GM13976 (cell line): Measurements from ENCODE around the gene C10orf105.

Source experiments
- DNase-seq: peaks from one replicate; pipeline ENCODE4 v3.0.0; 2012; ENCODE audit warnings: low spot score
- in situ Hi-C: fragments of 300-500 bp; cut with MboI; formaldehyde crosslinking; loops from one replicate; pipeline ENCODE4 v1.12.0; 2022; ENCODE audit warnings: low sequenced_read_pairs, mixed read lengths, inconsistent platforms; ENCODE audit not compliant: unreplicated experiment
- TF ChIP-seq, protein P1 (sequence below): IDR thresholded peaks from 2 replicates; pipeline ENCODE4 v1.5.1; 2012; ENCODE audit warnings: borderline replicate concordance, mild to moderate bottlenecking; ENCODE audit not compliant: insufficient read depth; ENCODE audit errors: extremely low read depth, missing control alignments, control extremely low read depth

Gene C10orf105

DNA sequence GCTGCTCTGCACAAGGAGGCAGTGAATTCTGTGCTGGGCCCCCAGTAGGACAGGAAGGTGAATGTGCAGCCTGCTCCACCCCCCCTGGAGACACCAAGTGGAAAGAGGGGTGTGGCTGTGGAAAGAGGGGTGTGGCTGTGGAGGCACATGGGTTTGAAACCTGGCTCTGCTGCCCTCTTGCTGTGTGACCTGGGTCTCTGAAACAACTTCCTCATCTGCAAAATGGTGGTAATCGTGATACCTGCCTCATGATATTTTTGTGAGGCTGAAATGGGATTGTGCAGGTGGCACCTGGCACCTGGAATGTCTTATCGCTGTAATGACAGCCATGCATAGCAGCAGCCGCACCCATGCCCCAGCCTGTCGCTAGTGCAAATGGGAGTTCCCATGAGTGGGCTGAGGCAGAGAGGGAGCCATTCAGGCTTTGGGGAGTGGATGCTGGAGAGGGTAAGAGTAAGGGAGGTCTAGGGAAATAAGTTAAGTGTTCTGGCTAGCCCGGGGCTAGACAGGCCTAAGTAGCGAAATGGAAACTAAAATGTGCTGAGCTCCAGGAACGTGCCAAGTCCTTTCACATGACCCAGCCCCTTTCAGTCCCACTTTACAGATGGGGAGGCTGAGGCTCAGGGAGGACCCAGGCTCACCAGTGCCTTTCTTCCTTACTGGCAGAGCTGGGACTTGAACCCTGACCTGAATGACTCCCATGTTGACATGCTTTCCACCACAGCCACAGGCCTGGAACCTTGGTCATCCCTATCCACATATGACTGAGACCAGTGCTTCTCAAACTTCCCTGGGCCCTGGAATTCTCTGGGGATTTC, 35.0 kb downstream of the C10orf105 start:
- in situ Hi-C loops: no loop called here
- DNase-seq: no peak
- TF ChIP-seq, protein P1, sequence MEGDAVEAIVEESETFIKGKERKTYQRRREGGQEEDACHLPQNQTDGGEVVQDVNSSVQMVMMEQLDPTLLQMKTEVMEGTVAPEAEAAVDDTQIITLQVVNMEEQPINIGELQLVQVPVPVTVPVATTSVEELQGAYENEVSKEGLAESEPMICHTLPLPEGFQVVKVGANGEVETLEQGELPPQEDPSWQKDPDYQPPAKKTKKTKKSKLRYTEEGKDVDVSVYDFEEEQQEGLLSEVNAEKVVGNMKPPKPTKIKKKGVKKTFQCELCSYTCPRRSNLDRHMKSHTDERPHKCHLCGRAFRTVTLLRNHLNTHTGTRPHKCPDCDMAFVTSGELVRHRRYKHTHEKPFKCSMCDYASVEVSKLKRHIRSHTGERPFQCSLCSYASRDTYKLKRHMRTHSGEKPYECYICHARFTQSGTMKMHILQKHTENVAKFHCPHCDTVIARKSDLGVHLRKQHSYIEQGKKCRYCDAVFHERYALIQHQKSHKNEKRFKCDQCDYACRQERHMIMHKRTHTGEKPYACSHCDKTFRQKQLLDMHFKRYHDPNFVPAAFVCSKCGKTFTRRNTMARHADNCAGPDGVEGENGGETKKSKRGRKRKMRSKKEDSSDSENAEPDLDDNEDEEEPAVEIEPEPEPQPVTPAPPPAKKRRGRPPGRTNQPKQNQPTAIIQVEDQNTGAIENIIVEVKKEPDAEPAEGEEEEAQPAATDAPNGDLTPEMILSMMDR: no peak

DNA sequence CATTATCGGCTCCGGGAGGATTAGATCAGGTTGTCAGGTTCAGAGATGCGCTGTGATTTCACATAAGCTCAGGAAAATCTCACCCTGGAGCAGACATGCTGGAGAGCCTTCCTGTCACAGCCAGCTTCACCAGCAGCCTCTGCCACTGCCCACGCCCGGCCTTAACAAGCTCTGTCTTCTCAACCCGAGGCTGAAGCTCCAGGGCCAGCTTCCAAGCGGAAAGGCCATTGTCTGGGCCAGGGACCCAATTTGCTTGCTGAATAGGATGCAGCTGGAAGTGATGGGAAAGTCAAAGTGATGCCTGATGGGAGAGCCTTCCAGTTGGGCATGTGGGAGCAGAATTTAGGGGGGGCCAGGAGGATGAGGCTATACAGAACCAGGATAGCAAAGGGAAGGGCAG, 36.3 kb downstream of the C10orf105 start:
- in situ Hi-C loops: no loop called here
- DNase-seq: no peak
- TF ChIP-seq, protein P1: no peak

DNA sequence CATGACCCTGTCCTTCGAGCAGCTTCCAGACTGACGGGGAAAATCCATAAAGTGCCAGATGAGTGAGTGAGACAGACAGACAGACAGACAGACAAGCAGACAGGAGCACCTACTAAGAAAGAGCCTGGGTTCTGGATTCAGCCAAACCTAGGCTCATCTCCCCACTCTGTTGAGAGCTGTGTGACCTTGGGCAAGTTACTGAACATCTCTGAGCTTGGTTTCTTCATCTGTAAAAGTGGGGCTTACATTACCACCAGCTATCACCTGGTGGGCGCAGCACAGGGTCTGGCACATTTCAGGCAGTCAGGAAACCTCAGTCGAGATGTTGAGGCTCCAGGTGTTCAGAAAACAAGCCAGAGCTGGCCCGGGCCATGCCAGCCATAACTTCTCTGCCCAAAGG, 37.6 kb downstream of the C10orf105 start:
- TF ChIP-seq, protein P1: no peak
- in situ Hi-C loops: no loop called here
- no peak for DNase-seq

DNA sequence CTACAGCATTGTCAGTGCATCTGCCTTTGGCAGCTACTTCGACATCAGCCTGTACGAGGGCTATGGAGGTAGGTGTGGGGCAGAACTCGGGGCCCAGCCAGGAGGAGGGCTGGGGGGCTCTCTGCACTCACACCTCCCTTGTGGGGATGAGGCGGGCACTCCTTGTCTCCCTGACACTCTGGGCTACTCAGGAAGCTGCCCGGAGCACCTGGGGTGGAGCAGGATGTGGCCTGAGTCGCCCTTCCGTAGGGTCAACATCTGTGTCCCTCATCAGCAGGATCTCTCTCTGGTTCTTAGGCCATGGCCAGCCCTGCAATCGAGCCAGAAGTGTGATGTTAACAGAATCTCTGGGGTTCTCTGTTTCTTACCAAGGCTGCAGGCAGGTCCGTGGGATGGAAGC, 40.2 kb downstream of the C10orf105 start:
- DNase-seq: no peak
- in situ Hi-C loops: no loop called here
- TF ChIP-seq, protein P1: no peak

DNA sequence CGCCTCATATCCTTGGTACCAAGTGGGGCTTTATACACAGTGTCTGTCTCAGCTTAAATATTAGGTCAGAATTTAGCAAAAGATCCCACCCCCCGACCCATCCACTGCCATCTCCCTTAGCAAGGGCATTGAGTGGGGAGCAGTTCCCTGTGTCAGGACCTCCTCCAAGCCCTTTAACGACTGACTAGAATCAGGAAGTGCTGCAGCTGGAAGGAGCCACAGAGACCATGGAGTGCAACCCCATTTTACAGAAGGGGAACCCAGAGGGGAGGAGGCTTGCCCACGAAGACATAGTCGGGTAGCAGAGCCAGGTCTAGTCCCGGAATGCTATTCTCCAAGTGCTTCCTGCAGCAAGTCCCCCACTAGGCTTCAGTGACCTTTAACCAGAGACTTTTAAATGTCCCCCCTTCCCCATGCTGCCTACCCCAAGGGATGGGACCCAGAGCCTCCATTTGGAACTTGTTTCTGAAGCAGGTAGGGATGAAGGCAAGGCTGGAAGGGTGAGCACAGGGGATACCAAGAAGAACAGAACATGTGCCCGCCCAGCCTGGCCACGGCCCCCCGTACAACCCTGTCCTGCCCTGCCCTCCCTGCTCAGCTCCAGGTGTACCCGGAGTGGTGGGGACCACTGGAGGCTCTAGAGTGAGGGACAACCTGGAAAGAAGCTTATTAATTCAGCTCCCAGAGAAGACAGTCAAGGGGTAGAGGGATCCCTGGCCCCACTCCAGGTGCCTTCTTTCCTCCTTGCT, 41.3 kb downstream of the C10orf105 start:
- TF ChIP-seq, protein P1: no peak
- DNase-seq: no peak
- in situ Hi-C loops: no loop called here

DNA sequence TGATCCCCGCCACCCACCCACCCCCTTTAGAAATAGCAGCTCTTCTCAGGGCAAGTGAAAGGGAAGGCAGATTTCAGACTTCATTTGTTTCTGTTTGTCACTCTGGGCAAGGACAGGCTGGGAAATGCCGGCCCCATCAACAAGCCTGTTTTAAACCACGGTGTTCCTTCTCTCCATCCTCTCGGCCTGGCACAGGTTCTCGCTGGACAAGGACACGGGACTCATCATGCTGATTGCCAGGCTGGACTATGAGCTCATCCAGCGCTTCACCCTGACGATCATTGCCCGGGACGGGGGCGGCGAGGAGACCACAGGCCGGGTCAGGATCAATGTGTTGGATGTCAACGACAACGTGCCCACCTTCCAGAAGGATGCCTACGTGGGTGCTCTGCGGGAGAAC, 42.3 kb downstream of the C10orf105 start:
- no peak for DNase-seq
- in situ Hi-C loops: no loop called here
- TF ChIP-seq, protein P1: no peak
